GM12878 (cell line): ENCODE results near the gene IL1RAPL1. TPM values are rescaled to one million over a fixed set of nuclear protein-coding genes. Genes with fewer than 3 reads are reported as not detected.

Experiments
- ATAC-seq: fragments of 200-7000 bp; cut with Tn5 transposase; 3 replicates; pipeline ENCODE4 v1.9.1; 2020; ENCODE audit warnings: mild to moderate bottlenecking, moderate library complexity
- BruUV-seq: library from RNA; stranded (reverse); fragments of 400-500 nt; replicated peaks from 2 replicates; lab custom pipeline; 2021; lab: Mats Ljungman, UMichigan
- CTCF ChIA-PET: fragments of 300-600 bp; sonication (Branson Sonifier 250); formaldehyde crosslinking; extraction: SDS; loops from one replicate; lab custom pipeline; 2021; ENCODE audit warnings: inconsistent platforms; lab: Yijun Ruan, JAX
- POLR2A ChIA-PET: fragments of 350-600 bp; formaldehyde crosslinking; extraction: SDS; loops from one replicate; lab custom pipeline; 2021; ENCODE audit warnings: inconsistent platforms; lab: Charles Lee
- RAD21 ChIA-PET: fragments of 300-600 bp; sonication (Branson Sonifier 250); formaldehyde crosslinking; loops from one replicate; lab custom pipeline; 2023; ENCODE audit warnings: antibody characterized with exemption; ENCODE audit not compliant: unreplicated experiment; lab: Charles Lee
- SMC1A ChIA-PET: fragments of 300-600 bp; sonication (Branson Sonifier 250); formaldehyde crosslinking; loops from one replicate; lab custom pipeline; 2023; ENCODE audit not compliant: unreplicated experiment, uncharacterized antibody; lab: Charles Lee
- DNase-seq: peaks from one replicate; pipeline ENCODE4 v3.0.0-alpha.2; 2011; ENCODE audit warnings: low read depth, low spot score
- FAIRE-seq: peaks from 3 replicates; lab custom pipeline; 2011; peaks lifted over from hg19 to GRCh38; lab: Jason Lieb, UNC
- H2AFZ ChIP-seq: 2 replicates; pipeline ENCODE4 v1.6.0; 2011; ENCODE audit warnings: low read depth, low read length, control low read depth; ENCODE audit not compliant: control insufficient read depth
- H3K27ac ChIP-seq: 2 replicates; pipeline ENCODE4 v1.5.1; 2011; ENCODE audit warnings: control low read depth; ENCODE audit not compliant: control insufficient read depth, insufficient read depth
- H3K27me3 ChIP-seq, 2 experiments: replicated peaks in 1 of 2; 2 replicates each; pipeline versions ENCODE4 v1.6.0 to v1.6.1; 2011; ENCODE audit warnings: low read length in 1 of 2; ENCODE audit not compliant: control insufficient read depth in 2 of 2, insufficient read depth in 2 of 2
- H3K36me3 ChIP-seq, 2 experiments: 2 replicates each; pipeline ENCODE4 v1.5.1; 2011; ENCODE audit warnings: low read length in 1 of 2; ENCODE audit not compliant: control insufficient read depth in 2 of 2, insufficient read depth in 2 of 2
- H3K4me1 ChIP-seq: 2 replicates; pipeline ENCODE4 v1.6.1; 2011; ENCODE audit warnings: mild to moderate bottlenecking, low read length, moderate library complexity, mixed read lengths; ENCODE audit not compliant: control insufficient read depth, insufficient read depth
- H3K4me2 ChIP-seq: 2 replicates; pipeline ENCODE4 v1.6.0; 2011; ENCODE audit warnings: control low read depth; ENCODE audit not compliant: control insufficient read depth, insufficient read depth
- H3K4me3 ChIP-seq: fragments of 200-600 bp; sonication (generic); 2 replicates; pipeline ENCODE4 v1.5.1; 2016
- H3K79me2 ChIP-seq: 2 replicates; pipeline ENCODE4 v1.6.0; 2011; ENCODE audit warnings: low read length; ENCODE audit not compliant: control insufficient read depth, insufficient read depth
- H3K9ac ChIP-seq: 2 replicates; pipeline ENCODE4 v1.8.0; 2011; ENCODE audit warnings: low read length, control low read depth, mixed read lengths; ENCODE audit not compliant: control insufficient read depth, insufficient read depth
- H3K9me3 ChIP-seq: replicated peaks from 3 replicates; pipeline ENCODE4 v1.5.1; 2011; ENCODE audit warnings: mild to moderate bottlenecking, low read length; ENCODE audit not compliant: control insufficient read depth, insufficient read depth
- H4K20me1 ChIP-seq: 2 replicates; pipeline ENCODE4 v1.6.0; 2011; ENCODE audit not compliant: control insufficient read depth, insufficient read depth
- HDAC6 ChIP-seq: fragments of 200-600 bp; sonication (generic); IDR thresholded peaks from one replicate; pipeline ENCODE4 v1.8.0; 2017; ENCODE audit warnings: antibody characterized with exemption; ENCODE audit not compliant: unreplicated experiment
- NFXL1 ChIP-seq: fragments of 450-650 bp; IDR thresholded peaks from 2 replicates; pipeline ENCODE4 v1.6.1; 2017; ENCODE audit warnings: antibody characterized with exemption, mild to moderate bottlenecking, borderline replicate concordance
- PAX8 ChIP-seq: fragments of 450-650 bp; IDR thresholded peaks from 2 replicates; pipeline ENCODE4 v1.6.1; 2017; ENCODE audit warnings: mild to moderate bottlenecking, moderate library complexity
- RCOR1 ChIP-seq: conservative IDR thresholded peaks from 2 replicates; pipeline ENCODE4 v1.6.1; 2012; ENCODE audit warnings: low read depth, low read length, improper control_type of control experiment
- WGBS: methylation state at CpG from one replicate; pipeline ENCODE4 v1.1.6; 2016; ENCODE audit warnings: low lambda C conversion rate; ENCODE audit not compliant: insufficient replicate concordance, insufficient coverage; ENCODE audit errors: missing lambda C conversion rate; 5-methylcytosine and 5-hydroxymethylcytosine counted together
- in situ Hi-C: fragments of 300-500 bp; cut with MboI; formaldehyde crosslinking; loops from 9 replicates; pipeline ENCODE4 v1.14.3; 2018; ENCODE audit warnings: mixed read lengths
- intact Hi-C: fragments of 100-400 bp; cut with micrococcal nuclease; formaldehyde crosslinking; loops from one replicate; pipeline ENCODE4 v1.14.2; 2022; ENCODE audit not compliant: unreplicated experiment
- polyA plus RNA-seq, 11 experiments: library from polyadenylated mRNA; depleted of rRNA in 4 of 11; unstranded in 6 of 11; stranded (reverse) in 5 of 11; fragments of >200 nt; fragmentation: Nextera tagmentation in 4 of 11; fragmentation: Illumina TruSeq in 1 of 11; extraction: Ambion mirVana in 4 of 11; extraction: Trizol in 1 of 11; gene quantifications; 1 replicate in 1 of 11; 2 replicates in 10 of 11; pipeline versions ENCODE4 v1.2.1 to v1.2.3, GENCODE V29; 2011 to 2016; ENCODE audit warnings: inconsistent platforms in 2 of 11, missing spikeins in 2 of 11, low read depth in 1 of 11
- total RNA-seq, 4 experiments: library from RNA; depleted of rRNA in 3 of 4; stranded (reverse); fragments of >200 nt in 3 of 4; fragmentation: Illumina TruSeq in 1 of 4; extraction: Trizol in 1 of 4; gene quantifications; 2 replicates each; pipeline versions ENCODE4 v1.2.1 to v1.2.3, GENCODE V29; 2013 to 2021
- TF ChIP-seq, protein P1 (sequence below): fragments of 450-650 bp; IDR thresholded peaks from 2 replicates; pipeline ENCODE4 v1.6.1; 2017; ENCODE audit warnings: mild to moderate bottlenecking, moderate library complexity
- TF ChIP-seq, protein P2 (sequence below): fragments of 150-350 bp; IDR thresholded peaks from 2 replicates; pipeline ENCODE4 v1.6.1; 2016; ENCODE audit warnings: low read depth, low read length

IL1RAPL1 gene
- total and polyA plus RNA-seq, 10 of the 15 experiments (the other 5 are each of a cell fraction or from before 2014, with no cell fraction given): not detected

DNA sequence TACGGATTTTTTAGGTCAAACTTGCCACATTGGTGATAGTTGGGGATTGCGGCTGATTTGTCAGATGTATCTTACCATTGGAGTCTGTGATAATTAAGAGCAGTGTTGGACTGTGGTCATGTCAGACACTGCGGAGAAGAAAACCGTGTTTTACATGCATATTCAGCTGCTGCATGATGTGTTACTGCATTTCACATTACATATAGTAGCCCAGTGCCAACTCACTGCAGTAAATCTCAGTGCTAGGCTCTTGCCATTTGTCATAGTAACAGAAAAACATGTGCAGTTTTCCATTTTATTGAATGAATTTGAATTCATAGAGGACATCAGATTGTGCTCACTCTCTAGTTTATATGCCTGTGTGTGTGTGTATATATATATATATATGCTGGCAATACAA lies 543.7 kb downstream of the IL1RAPL1 start:
- TF ChIP-seq RCOR1: no peak
- no peak for TF ChIP-seq PAX8
- TF ChIP-seq, protein P1, sequence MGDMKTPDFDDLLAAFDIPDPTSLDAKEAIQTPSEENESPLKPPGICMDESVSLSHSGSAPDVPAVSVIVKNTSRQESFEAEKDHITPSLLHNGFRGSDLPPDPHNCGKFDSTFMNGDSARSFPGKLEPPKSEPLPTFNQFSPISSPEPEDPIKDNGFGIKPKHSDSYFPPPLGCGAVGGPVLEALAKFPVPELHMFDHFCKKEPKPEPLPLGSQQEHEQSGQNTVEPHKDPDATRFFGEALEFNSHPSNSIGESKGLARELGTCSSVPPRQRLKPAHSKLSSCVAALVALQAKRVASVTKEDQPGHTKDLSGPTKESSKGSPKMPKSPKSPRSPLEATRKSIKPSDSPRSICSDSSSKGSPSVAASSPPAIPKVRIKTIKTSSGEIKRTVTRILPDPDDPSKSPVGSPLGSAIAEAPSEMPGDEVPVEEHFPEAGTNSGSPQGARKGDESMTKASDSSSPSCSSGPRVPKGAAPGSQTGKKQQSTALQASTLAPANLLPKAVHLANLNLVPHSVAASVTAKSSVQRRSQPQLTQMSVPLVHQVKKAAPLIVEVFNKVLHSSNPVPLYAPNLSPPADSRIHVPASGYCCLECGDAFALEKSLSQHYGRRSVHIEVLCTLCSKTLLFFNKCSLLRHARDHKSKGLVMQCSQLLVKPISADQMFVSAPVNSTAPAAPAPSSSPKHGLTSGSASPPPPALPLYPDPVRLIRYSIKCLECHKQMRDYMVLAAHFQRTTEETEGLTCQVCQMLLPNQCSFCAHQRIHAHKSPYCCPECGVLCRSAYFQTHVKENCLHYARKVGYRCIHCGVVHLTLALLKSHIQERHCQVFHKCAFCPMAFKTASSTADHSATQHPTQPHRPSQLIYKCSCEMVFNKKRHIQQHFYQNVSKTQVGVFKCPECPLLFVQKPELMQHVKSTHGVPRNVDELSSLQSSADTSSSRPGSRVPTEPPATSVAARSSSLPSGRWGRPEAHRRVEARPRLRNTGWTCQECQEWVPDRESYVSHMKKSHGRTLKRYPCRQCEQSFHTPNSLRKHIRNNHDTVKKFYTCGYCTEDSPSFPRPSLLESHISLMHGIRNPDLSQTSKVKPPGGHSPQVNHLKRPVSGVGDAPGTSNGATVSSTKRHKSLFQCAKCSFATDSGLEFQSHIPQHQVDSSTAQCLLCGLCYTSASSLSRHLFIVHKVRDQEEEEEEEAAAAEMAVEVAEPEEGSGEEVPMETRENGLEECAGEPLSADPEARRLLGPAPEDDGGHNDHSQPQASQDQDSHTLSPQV: no peak
- TF ChIP-seq, protein P2, sequence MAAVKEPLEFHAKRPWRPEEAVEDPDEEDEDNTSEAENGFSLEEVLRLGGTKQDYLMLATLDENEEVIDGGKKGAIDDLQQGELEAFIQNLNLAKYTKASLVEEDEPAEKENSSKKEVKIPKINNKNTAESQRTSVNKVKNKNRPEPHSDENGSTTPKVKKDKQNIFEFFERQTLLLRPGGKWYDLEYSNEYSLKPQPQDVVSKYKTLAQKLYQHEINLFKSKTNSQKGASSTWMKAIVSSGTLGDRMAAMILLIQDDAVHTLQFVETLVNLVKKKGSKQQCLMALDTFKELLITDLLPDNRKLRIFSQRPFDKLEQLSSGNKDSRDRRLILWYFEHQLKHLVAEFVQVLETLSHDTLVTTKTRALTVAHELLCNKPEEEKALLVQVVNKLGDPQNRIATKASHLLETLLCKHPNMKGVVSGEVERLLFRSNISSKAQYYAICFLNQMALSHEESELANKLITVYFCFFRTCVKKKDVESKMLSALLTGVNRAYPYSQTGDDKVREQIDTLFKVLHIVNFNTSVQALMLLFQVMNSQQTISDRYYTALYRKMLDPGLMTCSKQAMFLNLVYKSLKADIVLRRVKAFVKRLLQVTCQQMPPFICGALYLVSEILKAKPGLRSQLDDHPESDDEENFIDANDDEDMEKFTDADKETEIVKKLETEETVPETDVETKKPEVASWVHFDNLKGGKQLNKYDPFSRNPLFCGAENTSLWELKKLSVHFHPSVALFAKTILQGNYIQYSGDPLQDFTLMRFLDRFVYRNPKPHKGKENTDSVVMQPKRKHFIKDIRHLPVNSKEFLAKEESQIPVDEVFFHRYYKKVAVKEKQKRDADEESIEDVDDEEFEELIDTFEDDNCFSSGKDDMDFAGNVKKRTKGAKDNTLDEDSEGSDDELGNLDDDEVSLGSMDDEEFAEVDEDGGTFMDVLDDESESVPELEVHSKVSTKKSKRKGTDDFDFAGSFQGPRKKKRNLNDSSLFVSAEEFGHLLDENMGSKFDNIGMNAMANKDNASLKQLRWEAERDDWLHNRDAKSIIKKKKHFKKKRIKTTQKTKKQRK: no peak
- no peak for TF ChIP-seq HDAC6
- no peak for TF ChIP-seq NFXL1
- SMC1A ChIA-PET: no interaction called here
- no peak overlapping the region for H3K9ac ChIP-seq
- DNase-seq (no peak), FAIRE-seq (no peak), ATAC-seq (no peak)
- no peak overlapping the region for H2AFZ ChIP-seq
- no peaks in the 10 kb centered on the region for H3K36me3 ChIP-seq
- RAD21 ChIA-PET: no interaction called here
- H3K9me3 ChIP-seq: no peaks in the 10 kb centered on the region
- no peaks in the 10 kb centered on the region for H3K79me2 ChIP-seq
- CTCF ChIA-PET: no interaction called here
- no peaks in the 10 kb centered on the region for H4K20me1 ChIP-seq
- H3K27ac ChIP-seq: no peak overlapping the region
- POLR2A ChIA-PET: no interaction called here
- BruUV-seq: no TSS peak
- H3K4me1 ChIP-seq: no peaks in the 10 kb centered on the region
- no peaks in the 10 kb centered on the region for H3K27me3 ChIP-seq
- intact Hi-C loops (no loop called here), in situ Hi-C loops (no loop called here)
- no peak overlapping the region for H3K4me3 ChIP-seq
- WGBS: 40% methylated on average over 4 of the region's 4 CpGs
- no peak overlapping the region for H3K4me2 ChIP-seq
